HG02571 (cell line): ENCODE data around the gene SH3BP5.
A peak's percentile ranks its signal among the peaks of the same experiment; 100 is the strongest.

ENCODE experiments used
- ATAC-seq: cut with Tn5 transposase; IDR thresholded peaks from one replicate; pipeline ENCODE4 v1.9.1; 2021; ENCODE audit warnings: mild to moderate bottlenecking, moderate library complexity; ENCODE audit not compliant: unreplicated experiment

Gene SH3BP5

GRCh38 chr3:15347063-15347736 lies 14.8 kb upstream of the SH3BP5 start:
- ATAC-seq = no peak

- ATAC-seq = no peak
Observed at GRCh38 chr3:15346516-15346915, 14.1 kb upstream of the SH3BP5 start.

DNA sequence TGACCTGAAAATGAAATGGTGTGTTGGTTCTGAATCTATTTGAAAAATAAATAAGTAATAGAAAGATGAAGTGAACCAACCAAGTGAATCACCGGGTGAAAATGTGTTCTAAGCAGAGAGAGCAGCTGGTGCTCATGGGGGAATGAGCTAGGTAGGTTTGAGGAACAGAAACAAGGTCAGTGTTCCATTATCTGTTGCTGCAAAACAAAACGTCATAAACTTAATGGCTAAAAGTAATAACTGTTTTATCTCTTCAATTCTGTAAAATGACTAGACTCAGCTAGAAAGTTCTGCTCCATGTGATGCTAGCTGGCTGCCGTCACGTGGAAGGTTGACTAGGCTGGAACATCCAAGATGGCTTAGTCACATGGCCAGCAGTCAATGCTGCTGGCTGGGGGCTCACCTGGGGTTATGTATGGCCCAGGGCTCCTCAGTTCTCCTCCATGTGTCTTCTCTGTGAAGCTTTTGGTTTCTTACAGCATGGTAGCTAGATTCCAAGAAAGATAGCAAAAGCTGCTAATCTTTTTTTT lies 13.3 kb upstream of the SH3BP5 start:
- ATAC-seq = peak; percentile 82

DNA sequence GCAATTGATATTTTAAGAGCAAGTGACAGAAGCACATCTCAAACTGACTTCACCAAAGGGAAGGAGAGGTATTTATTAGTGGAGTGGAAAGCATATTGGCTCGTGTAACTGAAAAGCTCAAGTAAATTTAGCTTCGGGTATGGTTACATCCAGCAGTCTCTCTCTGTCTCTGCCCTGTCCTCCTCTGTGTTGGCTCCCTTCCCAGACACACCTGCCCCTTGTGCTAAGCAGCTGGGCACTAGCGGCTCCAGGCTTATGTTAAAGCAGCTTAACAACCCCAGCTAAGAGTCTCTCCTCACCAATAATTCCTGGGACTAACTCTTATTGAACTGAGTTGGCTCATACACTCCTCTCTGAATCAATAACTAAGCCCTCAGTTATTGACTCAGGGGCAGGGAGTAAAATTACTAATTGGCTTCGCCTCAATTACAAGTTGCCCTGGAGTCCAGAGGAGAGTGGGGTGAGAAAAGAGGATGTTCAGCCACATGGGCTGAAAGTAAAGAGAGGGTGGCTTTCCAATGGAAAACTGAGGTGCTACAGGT lies 12.8 kb upstream of the SH3BP5 start:
- ATAC-seq = peak; percentile 38

DNA sequence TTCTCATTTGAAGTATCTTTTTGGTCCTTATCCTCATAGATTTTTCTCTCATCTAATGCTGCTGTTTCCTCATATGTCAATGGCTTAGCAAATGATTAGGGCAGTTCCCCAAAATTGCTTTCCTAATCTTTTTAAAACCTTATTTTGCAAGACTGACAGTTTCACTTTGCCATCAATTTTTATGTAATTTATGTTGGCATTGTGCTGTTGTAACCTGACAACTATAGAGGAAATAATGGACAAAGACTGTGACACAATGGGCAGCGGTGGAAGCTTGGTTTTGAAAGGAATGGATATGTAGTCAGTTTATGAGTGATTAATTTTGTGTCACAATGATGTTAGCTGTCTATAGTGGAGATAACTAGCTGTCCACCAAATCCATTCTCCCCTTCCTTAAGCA lies 10.6 kb upstream of the SH3BP5 start:
- ATAC-seq = no peak

DNA sequence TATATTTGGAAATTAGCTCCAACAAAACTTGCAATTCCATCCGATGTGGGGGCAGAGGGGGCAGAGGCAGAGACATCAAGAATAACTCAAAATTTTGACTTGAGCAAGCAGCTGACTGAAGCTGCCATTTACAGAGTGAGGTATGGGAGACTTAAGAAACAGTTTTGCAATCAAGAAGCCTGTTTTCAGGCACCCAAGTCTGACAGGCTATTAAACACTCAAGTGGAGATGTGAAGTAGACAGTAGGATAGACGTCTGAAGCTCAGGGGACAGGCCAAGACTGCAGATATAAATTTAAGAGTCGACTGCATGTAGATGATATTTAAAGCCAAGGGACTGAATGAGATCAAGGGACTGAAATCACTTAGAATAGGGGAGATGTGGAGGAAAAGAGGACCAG lies 9.9 kb upstream of the SH3BP5 start:
- ATAC-seq = no peak

- ATAC-seq = no peak
Observed at GRCh38 chr3:15341030-15341726, 8.8 kb upstream of the SH3BP5 start.

DNA sequence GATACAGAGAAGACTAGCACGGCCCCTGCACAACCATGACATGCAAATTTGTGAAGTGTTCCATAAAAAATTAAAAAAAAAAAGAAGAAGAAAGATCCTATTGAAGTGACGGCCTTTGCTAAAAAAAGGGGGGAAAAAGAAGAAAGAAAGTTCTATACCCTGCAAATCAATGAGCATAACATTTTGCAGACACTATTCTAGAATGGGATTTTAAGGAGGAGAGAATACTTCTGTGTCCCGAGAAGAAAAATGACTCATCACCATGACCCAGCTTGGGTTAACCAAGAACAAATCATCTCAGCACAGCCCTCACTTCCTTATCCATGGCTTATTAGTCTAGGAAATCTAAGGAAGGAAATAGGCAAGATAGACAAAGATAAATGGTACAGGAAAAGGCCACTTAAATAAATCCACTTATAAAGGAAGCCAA lies 7.4 kb upstream of the SH3BP5 start:
- no peak for ATAC-seq

GRCh38 chr3:15339001-15339400 lies 6.6 kb upstream of the SH3BP5 start:
- no peak for ATAC-seq

DNA sequence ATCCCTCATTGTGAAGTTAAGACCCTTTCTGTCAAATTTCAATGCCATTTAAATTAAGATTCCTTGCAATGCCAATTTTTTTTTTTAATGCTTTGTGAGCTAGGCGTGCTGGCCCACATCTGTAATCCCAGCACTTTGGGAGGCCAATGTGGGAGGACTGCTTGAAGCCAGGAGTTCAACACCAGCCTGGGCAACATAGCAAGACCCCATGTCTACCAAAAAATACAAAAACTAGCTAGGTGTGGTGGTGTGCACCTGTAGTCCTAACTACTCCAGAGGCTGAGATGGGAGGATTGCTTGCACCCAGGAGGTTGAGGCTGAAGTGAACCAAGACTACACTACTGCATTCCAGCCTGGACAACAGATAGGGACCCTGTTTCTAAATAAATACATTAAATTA lies 5.6 kb upstream of the SH3BP5 start:
- ATAC-seq = no peak

DNA sequence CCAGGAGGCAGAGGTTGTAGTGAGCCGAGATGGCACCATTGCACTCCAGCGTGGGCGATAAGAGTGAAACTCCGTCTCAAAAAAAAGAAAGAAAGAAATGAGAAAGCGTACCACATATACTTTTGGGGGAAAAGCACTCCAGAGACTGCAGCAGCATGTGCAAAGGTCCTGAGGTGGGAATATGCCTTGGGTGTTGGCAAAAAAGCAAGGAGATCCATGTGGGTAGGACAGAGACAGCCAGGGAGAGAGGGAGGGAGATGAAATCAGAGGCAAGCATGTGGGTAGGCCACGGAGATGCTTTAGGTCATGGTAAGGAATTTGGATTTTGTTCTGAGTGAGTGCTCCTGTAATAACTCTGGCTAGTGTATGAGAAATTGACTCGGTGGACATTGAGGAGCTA lies 3.7 kb upstream of the SH3BP5 start:
- no peak for ATAC-seq

DNA sequence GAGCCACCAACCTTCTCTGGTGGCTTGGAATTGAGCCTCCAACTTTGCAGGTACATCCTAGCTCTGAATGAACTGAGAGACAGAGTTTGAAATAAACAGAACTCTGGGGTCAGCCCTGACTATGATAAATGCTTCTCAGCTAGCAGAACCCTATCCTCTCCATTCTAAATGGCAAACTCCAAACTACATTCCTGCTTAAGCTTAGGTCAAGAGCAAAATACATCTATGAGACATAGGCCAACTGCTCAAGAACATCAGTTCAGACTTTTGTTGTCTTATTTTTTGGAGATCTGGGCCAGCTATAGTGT lies 1.5 kb upstream of the SH3BP5 start:
- no peak for ATAC-seq

DNA sequence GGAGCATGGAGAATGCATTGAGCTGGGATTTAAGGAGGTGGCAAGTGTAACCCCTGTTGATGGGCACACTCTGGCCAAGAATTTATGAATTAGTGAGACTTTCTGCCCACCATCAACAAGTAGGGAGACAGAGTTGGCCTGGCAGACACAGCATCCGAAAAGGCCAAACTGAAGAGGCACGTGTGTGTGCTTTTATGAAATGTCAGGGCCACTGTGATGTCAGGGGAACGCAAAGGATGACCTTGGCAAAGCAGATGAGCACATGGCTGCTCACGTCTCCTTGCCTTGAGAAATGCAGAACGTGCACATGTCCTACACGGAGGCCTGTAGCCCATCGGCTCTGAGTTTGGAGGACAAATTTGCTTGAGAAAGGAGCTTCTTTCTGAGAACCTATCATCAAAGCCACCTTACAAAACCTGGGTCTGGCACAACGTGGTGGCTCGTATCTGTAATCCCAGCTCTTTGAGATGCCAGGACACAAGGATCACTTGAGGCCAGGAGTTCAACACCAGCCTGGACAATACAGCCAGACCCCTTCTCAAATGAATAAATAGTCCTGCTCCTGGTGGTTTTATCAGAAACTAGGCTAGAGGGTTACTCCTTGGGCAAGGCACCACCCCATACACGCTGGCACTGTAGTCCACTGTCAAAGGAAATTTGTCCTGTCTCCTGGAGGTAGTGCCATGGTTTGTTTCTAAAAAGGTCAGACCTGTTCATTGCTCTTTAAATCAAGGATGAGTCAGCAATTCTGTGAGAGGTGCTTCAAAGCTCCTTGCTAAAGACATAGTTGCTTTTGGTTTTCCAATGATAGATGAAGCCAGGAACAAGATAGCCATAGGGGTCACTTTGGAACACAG lies 941 bp upstream of the SH3BP5 start:
- ATAC-seq = no peak

DNA sequence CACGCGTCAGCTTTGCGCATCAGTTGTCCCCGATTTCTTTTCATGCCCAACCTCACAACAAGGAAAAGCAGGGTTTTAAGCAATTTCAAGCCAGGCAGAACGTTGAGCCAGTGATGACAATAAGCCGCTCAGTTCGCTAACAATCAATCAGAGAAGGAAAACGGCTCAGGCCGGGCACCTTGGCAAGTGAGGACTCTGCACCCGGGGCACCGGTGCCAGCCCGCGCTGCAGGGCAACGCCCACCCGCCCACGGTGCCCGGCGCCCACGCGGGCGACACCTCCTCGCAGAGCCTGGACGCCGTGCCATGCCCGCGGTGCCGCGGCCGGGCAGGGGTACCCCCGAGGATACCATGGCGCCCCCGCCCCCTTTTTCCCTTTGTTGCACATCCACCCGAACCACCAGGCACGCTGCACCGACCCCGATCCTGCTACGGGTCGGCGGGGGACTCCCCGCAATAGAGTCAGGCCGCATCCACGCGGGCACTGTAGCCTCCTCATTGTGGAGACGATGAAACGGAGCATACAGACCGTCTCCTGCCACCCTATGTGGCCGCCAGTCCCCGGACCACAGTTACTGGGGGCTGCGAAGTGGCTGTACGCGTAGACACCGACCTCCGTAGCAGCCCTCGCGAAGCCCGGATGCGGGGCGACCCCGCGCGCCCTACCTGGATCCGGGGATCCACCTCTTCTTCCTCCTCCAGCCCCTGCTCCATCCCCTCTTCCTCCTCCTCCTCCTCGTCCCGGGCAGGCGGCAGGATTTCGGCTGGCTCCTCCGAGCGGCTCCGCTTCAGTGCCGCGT lies 581 bp downstream of the SH3BP5 start:
- peak; percentile 28 for ATAC-seq

- ATAC-seq = no peak
Observed at GRCh38 chr3:15331072-15331605, 1.2 kb downstream of the SH3BP5 start.

GRCh38 chr3:15330031-15330596 lies 2.3 kb downstream of the SH3BP5 start:
- ATAC-seq = no peak

DNA sequence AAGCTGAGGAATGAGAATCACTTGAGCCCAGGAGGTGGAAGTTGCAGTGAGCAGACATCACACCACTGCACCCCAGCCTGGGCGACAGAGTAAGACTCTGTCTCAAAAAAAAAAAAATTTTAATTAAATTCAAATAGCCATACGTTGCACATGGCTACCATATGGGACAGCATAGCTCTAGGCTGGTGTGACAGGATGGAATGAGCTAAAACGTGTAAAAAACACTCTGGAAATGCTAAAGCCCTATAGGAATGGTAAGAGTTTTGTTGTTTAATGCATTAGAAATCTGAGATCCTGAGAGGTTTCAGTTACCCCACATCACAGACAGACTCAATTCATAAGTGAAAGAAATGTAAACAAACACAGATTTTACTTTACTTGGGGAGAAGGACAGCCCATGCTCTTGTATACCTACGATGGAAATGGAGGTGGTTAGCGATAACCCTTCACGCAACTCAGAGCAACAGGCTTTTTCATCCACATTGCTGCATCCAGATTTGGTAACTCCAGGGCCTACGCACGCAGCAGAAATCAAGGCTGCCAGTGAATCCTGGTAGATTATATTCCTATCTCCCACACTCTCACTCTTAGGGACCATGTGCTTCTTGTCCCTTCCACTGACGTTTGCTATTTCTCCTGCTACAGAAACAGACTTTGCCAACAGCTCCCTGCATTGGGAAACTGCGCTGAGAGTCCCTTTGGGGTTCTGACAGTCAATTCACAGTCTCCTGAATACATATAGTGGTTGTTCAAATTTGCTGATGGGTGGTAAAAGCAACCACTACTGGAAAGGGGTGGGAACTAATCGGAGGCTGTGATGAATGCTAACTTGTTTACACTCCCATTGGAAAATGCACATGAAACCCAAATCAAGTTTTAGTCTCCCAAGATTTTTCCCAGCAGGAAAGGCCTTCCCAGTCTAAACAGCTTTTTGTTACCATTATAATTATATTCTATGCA lies 3.1 kb downstream of the SH3BP5 start:
- ATAC-seq = no peak

- no peak for ATAC-seq
Observed at GRCh38 chr3:15327941-15328340, 4.4 kb downstream of the SH3BP5 start.

- ATAC-seq = no peak
Observed at GRCh38 chr3:15326673-15327072, 5.7 kb downstream of the SH3BP5 start.
